ENCODE results near the gene INPP4A. TPM values are rescaled to one million over a fixed set of nuclear protein-coding genes. Genes with fewer than 3 reads are reported as not detected.

Gene INPP4A
- total RNA-seq, 1 donor from 2014 or later, result 32.7 TPM

GRCh38 chr2:98561902-98562695 is 117.4 kb downstream of the INPP4A start:
- no peak for DNase-seq (ENCODE audit: low spot score)

GRCh38 chr2:98563394-98563793 is 118.7 kb downstream of the INPP4A start:
- DNase-seq (ENCODE audit: low spot score), result no peak

GRCh38 chr2:98564541-98565132 is 120.0 kb downstream of the INPP4A start:
- no peak for DNase-seq (ENCODE audit: low spot score)

DNA sequence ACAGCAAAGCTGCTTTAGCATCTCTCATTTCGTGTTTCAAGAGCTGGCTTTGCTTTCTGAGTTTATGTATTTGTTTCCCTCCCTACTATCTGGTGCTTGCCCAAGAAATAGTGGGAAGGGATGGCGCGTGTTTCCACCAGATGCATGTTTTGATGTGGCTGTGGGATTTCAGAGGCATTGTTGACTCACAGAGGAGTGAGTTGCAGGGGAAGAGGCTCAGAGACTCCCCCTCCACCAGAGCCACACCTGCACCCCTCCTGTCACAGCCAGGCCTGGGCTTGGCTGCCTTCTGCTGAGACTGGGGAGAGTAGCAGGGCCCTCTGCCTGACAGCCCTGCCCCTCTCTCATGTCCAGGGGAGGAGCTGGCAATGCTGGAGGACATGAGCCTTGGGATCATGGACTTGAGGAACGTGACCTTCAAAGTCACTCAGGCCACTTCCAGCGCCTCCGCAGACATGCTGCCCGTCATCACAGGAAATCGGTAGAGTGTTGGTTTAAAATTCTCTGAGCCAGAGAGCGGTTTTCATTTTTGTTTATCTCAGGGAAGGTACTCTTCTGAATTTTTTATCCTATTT is 120.7 kb downstream of the INPP4A start:
- DNase-seq (ENCODE audit: low spot score), result no peak

DNA sequence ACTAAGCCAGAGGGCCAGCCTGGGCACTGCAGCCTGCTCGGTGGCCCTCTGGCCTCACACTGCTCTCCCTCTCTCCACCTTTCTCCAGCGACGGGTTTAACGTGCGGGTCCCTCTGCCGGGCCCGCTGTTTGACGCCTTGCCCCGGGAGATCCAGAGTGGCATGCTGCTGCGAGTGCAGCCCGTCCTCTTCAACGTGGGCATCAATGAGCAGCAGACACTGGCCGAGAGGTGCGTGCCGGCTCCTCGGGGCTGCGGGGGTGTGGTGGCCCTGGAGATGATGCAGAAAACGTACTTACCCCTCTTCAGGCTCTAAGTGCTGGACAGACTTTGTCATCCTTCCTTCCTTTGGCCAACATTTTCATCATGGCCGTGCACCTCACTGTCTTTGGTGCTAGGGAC is 121.3 kb downstream of the INPP4A start:
- no peak for DNase-seq (ENCODE audit: low spot score)

DNA sequence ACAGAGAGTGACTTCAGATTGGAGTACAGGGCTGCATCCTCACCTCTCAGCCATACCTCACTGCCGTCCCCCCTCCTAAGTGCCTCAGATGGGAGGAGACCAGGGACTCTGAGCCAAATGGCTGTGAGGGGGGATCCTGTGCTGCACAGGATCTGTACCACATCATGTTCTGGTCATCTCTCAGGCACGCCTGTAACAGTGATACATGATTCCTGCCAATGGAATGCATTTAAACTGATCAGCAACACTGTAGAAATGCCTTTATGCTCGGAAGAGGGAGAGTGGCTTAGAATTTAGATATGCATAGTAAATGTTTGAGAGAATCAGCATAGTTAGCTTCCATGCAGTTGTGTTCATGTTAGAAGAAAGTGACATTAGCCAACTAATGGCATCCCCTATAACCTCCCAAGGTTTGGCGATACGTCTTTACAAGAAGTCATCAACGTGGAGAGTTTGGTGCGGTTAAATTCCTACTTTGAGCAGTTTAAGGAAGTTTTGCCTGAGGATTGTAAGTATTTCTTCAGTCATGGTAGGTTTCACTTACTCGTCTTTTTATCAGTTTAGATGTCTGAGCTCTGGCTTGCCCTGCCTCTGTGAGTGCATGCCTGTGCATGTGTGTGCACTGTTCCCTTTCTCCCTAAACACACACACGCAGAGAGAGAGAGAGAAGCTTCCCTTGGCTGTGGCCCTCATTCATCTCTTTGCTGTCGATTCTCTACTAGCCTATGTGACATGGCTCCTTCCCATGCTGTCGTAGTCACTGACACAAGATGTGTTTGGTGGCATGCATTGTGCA is 123.7 kb downstream of the INPP4A start:
- DNase-seq (ENCODE audit: low spot score), result no peak

GRCh38 chr2:98569197-98569793 is 124.6 kb downstream of the INPP4A start:
- DNase-seq (ENCODE audit: low spot score), result peak; percentile 36

GRCh38 chr2:98569915-98570314 is 125.3 kb downstream of the INPP4A start:
- DNase-seq (ENCODE audit: low spot score), result no peak

DNA sequence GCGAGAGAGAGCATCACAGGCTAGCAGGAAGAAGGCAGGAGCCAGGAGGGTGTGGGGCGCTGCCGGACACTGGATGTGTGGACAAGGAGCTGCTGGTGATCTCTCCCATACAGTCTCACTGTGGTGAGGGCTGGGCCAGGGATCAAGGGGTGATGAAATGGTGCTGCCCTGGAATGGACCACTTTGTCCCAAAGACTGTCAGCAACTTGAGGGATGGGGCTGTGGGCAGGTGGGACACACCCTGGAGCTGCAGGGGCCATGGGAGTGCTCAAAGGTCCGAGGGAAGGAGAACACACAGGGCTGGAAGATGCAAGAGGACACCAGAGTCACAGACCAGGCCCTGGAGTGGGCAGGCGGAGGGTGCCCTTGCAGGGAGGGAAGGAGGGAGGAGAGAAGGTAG is 125.7 kb downstream of the INPP4A start:
- DNase-seq (ENCODE audit: low spot score), result no peak

GRCh38 chr2:98571121-98571701 is 126.6 kb downstream of the INPP4A start:
- no peak for DNase-seq (ENCODE audit: low spot score)

- no peak for DNase-seq (ENCODE audit: low spot score)
Observed at GRCh38 chr2:98571796-98572195, 127.1 kb downstream of the INPP4A start.

GRCh38 chr2:98572211-98572610 is 127.6 kb downstream of the INPP4A start:
- DNase-seq (ENCODE audit: low spot score), result no peak

- no peak for DNase-seq (ENCODE audit: low spot score)
Observed at GRCh38 chr2:98572676-98573075, 128.0 kb downstream of the INPP4A start.

GRCh38 chr2:98573426-98573825 is 128.8 kb downstream of the INPP4A start:
- DNase-seq (ENCODE audit: low spot score), result no peak

DNA sequence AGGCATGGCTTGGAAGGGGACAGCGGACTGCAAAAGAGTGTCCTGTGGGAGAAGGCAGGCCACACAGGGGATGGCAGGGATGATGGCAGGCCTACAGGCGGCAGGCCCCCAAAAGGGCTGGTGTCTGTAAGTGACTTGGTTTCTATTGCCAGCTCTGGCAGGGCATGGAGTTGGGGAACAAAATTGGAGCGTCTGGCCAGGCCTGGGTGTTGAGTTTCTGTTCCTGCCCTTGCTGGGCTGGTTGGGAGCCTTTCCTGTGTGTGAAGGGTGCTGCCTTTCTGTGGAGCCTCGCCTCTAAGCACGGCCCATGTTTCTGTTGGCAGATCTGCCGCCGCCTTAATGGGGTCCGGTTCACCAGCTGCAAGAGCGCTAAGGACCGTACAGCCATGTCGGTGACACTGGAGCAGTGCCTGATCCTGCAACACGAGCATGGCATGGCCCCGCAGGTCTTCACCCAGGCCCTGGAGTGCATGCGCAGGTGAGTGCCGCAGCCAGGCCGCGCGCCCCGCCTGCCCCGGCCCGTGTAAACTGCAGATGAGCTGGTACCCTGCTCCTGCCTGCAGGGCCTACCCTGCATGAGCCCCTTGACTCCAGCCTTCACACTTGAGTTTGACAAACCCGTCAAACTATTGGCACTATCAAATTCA is 132.1 kb downstream of the INPP4A start:
- DNase-seq (ENCODE audit: low spot score), result no peak

DNA sequence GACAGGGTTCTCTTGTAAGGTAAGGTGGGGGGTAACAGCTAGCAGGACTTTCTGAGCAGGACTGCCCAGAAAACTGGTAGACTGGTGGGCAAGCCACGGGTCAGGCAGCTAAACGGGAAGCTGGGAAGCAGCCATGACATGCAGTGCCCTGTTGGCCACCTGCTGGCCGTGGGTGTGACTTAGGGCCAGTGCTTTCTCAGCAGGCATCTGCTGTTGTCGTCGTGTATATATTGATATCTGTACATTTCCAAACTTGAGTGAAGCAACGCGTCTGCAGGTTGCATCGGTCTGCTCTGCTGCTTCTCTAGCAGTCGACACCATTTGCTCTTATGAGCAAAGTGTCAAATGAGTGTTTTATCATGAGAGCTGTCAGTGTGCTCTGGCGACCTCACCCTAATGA is 132.7 kb downstream of the INPP4A start:
- DNase-seq (ENCODE audit: low spot score), result no peak

- DNase-seq (ENCODE audit: low spot score), result no peak
Observed at GRCh38 chr2:98578231-98578630, 133.6 kb downstream of the INPP4A start.

DNA sequence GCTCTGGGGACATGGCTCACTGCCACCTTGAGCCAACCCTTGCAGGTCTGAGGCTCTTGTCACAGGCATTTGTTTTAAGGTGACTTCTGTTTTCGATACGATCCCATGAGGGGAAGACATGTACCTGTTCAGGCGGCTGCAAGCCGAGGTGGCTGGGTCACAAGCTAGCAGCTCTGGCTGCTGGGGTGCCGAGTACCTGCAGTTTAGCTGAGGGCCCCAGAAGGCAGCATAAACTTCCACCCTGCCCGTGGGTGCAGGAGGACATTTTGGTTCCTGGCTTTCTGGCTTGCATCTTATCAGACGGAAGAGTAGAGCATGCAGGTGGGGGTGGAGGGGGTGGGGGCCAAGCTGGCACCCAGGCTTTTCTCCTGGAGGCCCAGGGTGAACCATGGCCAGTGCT is 135.3 kb downstream of the INPP4A start:
- DNase-seq (ENCODE audit: low spot score), result no peak

DNA sequence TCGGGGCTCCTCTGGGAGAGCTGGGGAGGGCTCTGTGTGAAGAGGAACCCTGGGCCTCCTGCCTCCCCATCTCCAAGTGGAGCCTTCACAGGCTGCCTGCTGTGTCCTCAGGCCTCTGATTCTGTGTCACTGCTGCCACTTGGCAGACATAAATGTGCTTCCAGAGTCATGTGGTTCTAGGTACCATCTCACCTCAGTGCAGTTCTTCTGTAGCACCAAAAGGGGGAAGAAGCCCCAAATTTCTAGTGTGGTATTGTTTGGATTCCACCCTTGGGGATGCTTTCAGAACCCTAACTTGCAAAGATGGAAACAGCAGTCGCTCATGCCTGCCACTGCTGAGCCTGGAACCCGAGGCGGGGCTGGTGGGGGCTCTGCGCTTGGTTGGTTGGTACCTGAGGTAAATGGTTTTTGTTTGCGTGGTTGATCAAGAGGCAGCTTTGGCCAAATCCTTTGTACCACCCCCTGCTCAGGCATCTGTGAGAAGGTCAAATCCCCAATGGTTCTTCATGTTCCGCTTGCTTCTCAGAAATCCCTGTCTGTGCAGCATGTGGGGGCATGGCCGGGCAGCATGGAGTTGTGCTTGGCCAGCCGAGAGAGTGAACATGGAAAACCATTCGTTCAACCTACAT is 136.1 kb downstream of the INPP4A start:
- DNase-seq (ENCODE audit: low spot score), result no peak

GRCh38 chr2:98582523-98582922 is 137.9 kb downstream of the INPP4A start:
- DNase-seq (ENCODE audit: low spot score), result no peak

DNA sequence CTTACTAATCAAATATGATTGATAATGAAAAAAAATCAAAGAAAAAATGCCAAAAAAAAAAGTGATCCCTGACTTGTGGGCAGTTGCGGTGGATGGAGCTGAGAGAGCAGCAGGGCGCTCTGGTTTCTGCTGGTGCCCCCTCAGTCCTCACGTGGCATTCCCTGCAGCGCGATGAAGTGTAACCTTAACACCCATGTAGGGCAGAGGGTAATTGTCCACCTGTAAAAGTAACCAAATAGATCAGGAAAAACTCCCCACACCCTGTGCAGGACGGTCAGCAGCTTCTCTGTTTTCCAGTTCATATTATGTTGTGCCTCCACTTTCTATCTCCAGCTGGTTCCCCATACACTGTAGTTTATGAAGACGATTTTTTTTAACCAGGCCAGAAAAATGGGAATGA is 138.6 kb downstream of the INPP4A start:
- no peak for DNase-seq (ENCODE audit: low spot score)
